Panc1 (cell line): ENCODE results near the gene POU2F1. TPM values are rescaled to one million over a fixed set of nuclear protein-coding genes. Genes with fewer than 3 reads are reported as not detected.

Experiments
- ATAC-seq: fragments of 200-7000 bp; cut with Tn5 transposase; 2 replicates; pipeline ENCODE4 v1.9.1; 2020; ENCODE audit warnings: mild to moderate bottlenecking, moderate library complexity
- BruUV-seq: library from RNA; stranded (reverse); fragments of 400-500 nt; replicated peaks from 2 replicates; lab custom pipeline; 2021; lab: Mats Ljungman, UMichigan
- CTCF ChIA-PET: fragments of 300-600 bp; sonication (Branson Sonifier 250); formaldehyde crosslinking; loops from one replicate; lab custom pipeline; 2022; ENCODE audit warnings: antibody characterized with exemption; lab: Charles Lee
- POLR2A ChIA-PET: fragments of 300-600 bp; sonication (Branson Sonifier 250); formaldehyde crosslinking; loops from one replicate; lab custom pipeline; 2022; ENCODE audit warnings: antibody characterized with exemption; lab: Charles Lee
- DNase-seq: peaks from one replicate; pipeline ENCODE4 v3.0.0-alpha.2; 2010; ENCODE audit warnings: low read depth, low spot score
- H3K27ac ChIP-seq: 2 replicates; pipeline ENCODE4 v1.5.1; 2011; ENCODE audit warnings: mild to moderate bottlenecking, low read length, inconsistent platforms
- H3K27me3 ChIP-seq: fragments of 200-500 bp; sonication (Bioruptor generic); 2 replicates; pipeline ENCODE4 v1.6.0; 2014; ENCODE audit warnings: low read length, inconsistent platforms; ENCODE audit not compliant: control insufficient read depth, insufficient read depth
- H3K36me3 ChIP-seq: fragments of 200-500 bp; sonication (Bioruptor generic); 2 replicates; pipeline ENCODE4 v1.5.1; 2014; ENCODE audit warnings: inconsistent platforms, mild to moderate bottlenecking, low read length, moderate library complexity; ENCODE audit not compliant: control insufficient read depth, insufficient read depth
- H3K4me1 ChIP-seq: 2 replicates; pipeline ENCODE4 v1.5.1; 2011; ENCODE audit warnings: inconsistent platforms, mild to moderate bottlenecking, low read length, moderate library complexity; ENCODE audit not compliant: control insufficient read depth, insufficient read depth
- H3K4me3 ChIP-seq, 2 experiments: 2 replicates each; pipeline ENCODE4 v1.5.1; 2011 to 2012; ENCODE audit warnings: low read depth in 2 of 2, low read length in 2 of 2, mild to moderate bottlenecking in 2 of 2, inconsistent platforms in 1 of 2, moderate library complexity in 1 of 2
- H3K9me3 ChIP-seq: fragments of 200-500 bp; sonication (Bioruptor generic); 2 replicates; pipeline ENCODE4 v1.5.1; 2014; ENCODE audit warnings: low read depth, mild to moderate bottlenecking, inconsistent platforms, low read length, moderate library complexity; ENCODE audit not compliant: control insufficient read depth, insufficient read depth
- CTCF ChIP-seq: fragments of 450-650 bp; IDR thresholded peaks from 2 replicates; pipeline ENCODE4 v1.5.1; 2017; ENCODE audit warnings: mild to moderate bottlenecking
- POLR2AphosphoS5 ChIP-seq: IDR thresholded peaks from 2 replicates; pipeline ENCODE4 v1.6.1; 2012; ENCODE audit warnings: mild to moderate bottlenecking, low read depth, low read length, moderate library complexity
- SIN3A ChIP-seq: IDR thresholded peaks from 2 replicates; pipeline ENCODE4 v1.6.1; 2012; ENCODE audit warnings: low read depth, mild to moderate bottlenecking, low read length, moderate library complexity, borderline replicate concordance; ENCODE audit not compliant: insufficient read depth
- TCF7L2 ChIP-seq: IDR thresholded peaks from 2 replicates; pipeline ENCODE4 v1.6.1; 2011; ENCODE audit warnings: mild to moderate bottlenecking, low read depth, low read length, inconsistent platforms
- in situ Hi-C: cut with HindIII; loops from 2 replicates; pipeline ENCODE4 v1.10.0; 2016; ENCODE audit warnings: low sequenced_read_pairs, low pct_unique_long_range_greater_than_20kb
- intact Hi-C: fragments of 100-400 bp; cut with micrococcal nuclease; formaldehyde crosslinking; loops from one replicate; pipeline ENCODE4 v1.10.0; 2022; ENCODE audit not compliant: unreplicated experiment
- total RNA-seq: library from RNA; stranded (reverse); gene quantifications from one replicate; pipeline ENCODE4 v1.2.1, GENCODE V29; 2021; ENCODE audit not compliant: unreplicated experiment

POU2F1 gene
- total RNA-seq, 1 experiment from 2014 or later = 17.1 TPM

DNA sequence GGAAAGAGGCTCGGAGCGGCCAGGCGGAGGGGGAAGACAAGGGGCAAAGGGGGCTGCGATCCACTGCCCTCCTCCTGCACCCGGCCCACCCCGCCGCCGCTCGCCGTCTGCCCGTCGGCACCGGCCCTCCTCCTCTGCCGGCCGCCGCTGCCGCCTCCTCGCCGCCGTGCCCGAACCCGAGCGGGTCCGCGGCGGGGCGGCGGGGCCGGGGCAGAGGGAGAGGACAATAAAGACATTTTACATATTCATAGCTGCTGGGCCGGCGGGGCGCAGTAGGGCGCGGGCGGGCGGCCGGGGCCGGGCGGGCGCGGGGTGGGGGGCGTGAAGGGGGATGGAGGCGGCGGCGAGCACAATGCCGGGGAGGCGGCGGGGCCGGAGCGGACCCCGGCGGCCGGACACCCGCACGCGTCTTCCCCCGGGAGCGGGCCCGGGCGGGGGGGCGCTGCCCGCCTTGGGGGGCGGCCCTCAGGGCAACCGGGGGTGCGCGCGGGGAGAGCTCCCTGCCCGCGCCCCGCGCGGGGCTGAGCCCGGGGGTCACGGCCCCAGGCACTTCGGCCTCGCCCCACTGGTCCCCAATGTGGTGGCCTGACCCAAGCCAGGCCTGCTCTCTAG is 546 bp downstream of the POU2F1 start:
- peaks cover 28% of the 10 kb centered on the region for H3K4me1 ChIP-seq
- H3K27ac ChIP-seq = peak overlapping the region; percentile 76; the same call in 1 of the 2 replicates
- ChIA-PET CTCF (interaction anchor here (1.0 kb wide), 1 partner anchor 154 kb away, joined by 9 read pairs; no protein-coding TSS in a partner anchor), POLR2A (interaction anchor here (0.6 kb wide), 1 partner anchor 226 kb away, joined by 3 read pairs; no protein-coding TSS in a partner anchor)
- no peaks in the 10 kb centered on the region for H3K27me3 ChIP-seq
- intact Hi-C loops (no loop called here), in situ Hi-C loops (no loop called here)
- no peaks in the 10 kb centered on the region for H3K36me3 ChIP-seq
- TF ChIP-seq CTCF = no peak
- ATAC-seq (peak; percentile 34), DNase-seq (no peak)
- no TSS peak for BruUV-seq
- H3K4me3 ChIP-seq = peak overlapping the region; percentile 70 to 99
- H3K9me3 ChIP-seq = no peaks in the 10 kb centered on the region

GRCh38 chr1:167221738-167222610 is 1.3 kb downstream of the POU2F1 start:
- ChIA-PET CTCF (no interaction called here), POLR2A (no interaction called here)
- no peaks in the 10 kb centered on the region for H3K27me3 ChIP-seq
- H3K27ac ChIP-seq = peak overlapping the region; percentile 89
- in situ Hi-C loops = no loop called here
- ATAC-seq = peak; percentile 63
- H3K36me3 ChIP-seq = no peaks in the 10 kb centered on the region
- peak overlapping the region; percentile 70 to 99 for H3K4me3 ChIP-seq
- no peak for DNase-seq
- H3K9me3 ChIP-seq = no peaks in the 10 kb centered on the region
- H3K4me1 ChIP-seq = peaks cover 31% of the 10 kb centered on the region
- no peak for TF ChIP-seq POLR2AphosphoS5
- TF ChIP-seq CTCF = no peak
- peak; percentile 55; the same call in 1 of the 2 replicates for TF ChIP-seq TCF7L2
- TF ChIP-seq SIN3A = 0 out of 2 replicates have a peak, but pooled peaks have one; percentile 33
- BruUV-seq = no TSS peak
- intact Hi-C loops = no loop called here
